Keratinocyte (primary cell): Measurements from ENCODE around the gene ADAMTS9. TPM values are rescaled to one million over a fixed set of nuclear protein-coding genes. Genes with fewer than 3 reads are reported as not detected.

Source experiments
- DNase-seq: peaks from one replicate; pipeline ENCODE4 v3.0.0-alpha.2; 2011; ENCODE audit warnings: low read depth, missing footprints, low spot score
- FAIRE-seq: peaks from 2 replicates; lab custom pipeline; 2011; peaks lifted over from hg19 to GRCh38; lab: Jason Lieb, UNC
- H2AFZ ChIP-seq: 2 replicates; pipeline ENCODE4 v1.6.0; 2012; ENCODE audit warnings: low read length, control low read depth, inconsistent platforms; ENCODE audit not compliant: control insufficient read depth
- H3K27ac ChIP-seq: 2 replicates; pipeline ENCODE4 v1.5.1; 2011; ENCODE audit warnings: low read length; ENCODE audit not compliant: control insufficient read depth, insufficient read depth
- H3K27me3 ChIP-seq: 3 replicates; pipeline ENCODE4 v1.6.0; 2011; ENCODE audit warnings: low read length; ENCODE audit not compliant: control insufficient read depth, insufficient read depth; ENCODE audit errors: extremely low read depth
- H3K36me3 ChIP-seq, 2 experiments: 2 replicates in 1 of 2; 3 replicates in 1 of 2; pipeline ENCODE4 v1.5.1; 2011; ENCODE audit warnings: low read length in 2 of 2, mild to moderate bottlenecking in 1 of 2; ENCODE audit not compliant: control insufficient read depth in 2 of 2, insufficient read depth in 2 of 2; ENCODE audit errors: extremely low read depth in 1 of 2
- H3K4me1 ChIP-seq: 3 replicates; pipeline ENCODE4 v1.5.1; 2011; ENCODE audit warnings: low read length; ENCODE audit not compliant: control insufficient read depth, insufficient read depth; ENCODE audit errors: extremely low read depth
- H3K4me2 ChIP-seq: 3 replicates; pipeline ENCODE4 v1.6.0; 2011; ENCODE audit warnings: low read depth, low read length; ENCODE audit not compliant: control insufficient read depth, insufficient read depth; ENCODE audit errors: extremely low read depth
- H3K4me3 ChIP-seq, 3 experiments: fragments of 200-600 bp in 1 of 3; sonication (generic) in 1 of 3; 2 replicates in 2 of 3; 3 replicates in 1 of 3; pipeline ENCODE4 v1.5.1; 2011 to 2016; ENCODE audit warnings: low read length in 3 of 3, mild to moderate bottlenecking in 3 of 3, control low read depth in 2 of 3, inconsistent platforms in 1 of 3, low read depth in 1 of 3, mixed read lengths in 1 of 3, mixed run types in 1 of 3, moderate library complexity in 1 of 3; ENCODE audit not compliant: control insufficient read depth in 2 of 3, insufficient read depth in 2 of 3; ENCODE audit errors: extremely low read depth in 1 of 3
- H3K79me2 ChIP-seq: 2 replicates; pipeline ENCODE4 v1.6.0; 2012; ENCODE audit warnings: low read length; ENCODE audit not compliant: control insufficient read depth, insufficient read depth
- H3K9ac ChIP-seq: 3 replicates; pipeline ENCODE4 v1.6.0; 2011; ENCODE audit warnings: low read length; ENCODE audit not compliant: control insufficient read depth, insufficient read depth; ENCODE audit errors: extremely low read depth
- H3K9me1 ChIP-seq: 3 replicates; pipeline ENCODE4 v1.6.0; 2011; ENCODE audit warnings: low read length; ENCODE audit not compliant: control insufficient read depth, insufficient read depth; ENCODE audit errors: extremely low read depth
- H3K9me3 ChIP-seq: 2 replicates; pipeline ENCODE4 v1.5.1; 2012; ENCODE audit warnings: low read depth, low read length; ENCODE audit not compliant: control insufficient read depth
- H4K20me1 ChIP-seq: 3 replicates; pipeline ENCODE4 v1.6.0; 2011; ENCODE audit warnings: low read length; ENCODE audit not compliant: control insufficient read depth, insufficient read depth; ENCODE audit errors: extremely low read depth
- EZH2 ChIP-seq: IDR thresholded peaks from one replicate; pipeline ENCODE4 v1.6.1; 2012; ENCODE audit warnings: inconsistent platforms, mild to moderate bottlenecking, low read length, moderate library complexity
- dilution Hi-C: fragments of 300-500 bp; cut with MboI; formaldehyde crosslinking; loops from one replicate; pipeline ENCODE4 v1.7.0; 2020; ENCODE audit warnings: low sequenced_read_pairs; ENCODE audit not compliant: extremely low pct_ligation_motif_present
- polyA plus RNA-seq, 5 experiments: library from polyadenylated mRNA; depleted of rRNA in 3 of 5; stranded (reverse) in 3 of 5; stranded (forward) in 1 of 5; unstranded in 1 of 5; fragments of >200 nt; gene quantifications; 1 replicate in 1 of 5; 2 replicates in 3 of 5; 3 replicates in 1 of 5; pipeline versions ENCODE4 v1.2.1 to v1.2.3, GENCODE V29; 2011 to 2012; ENCODE audit warnings: missing spikeins in 2 of 5, low read depth in 1 of 5, low replicate concordance in 1 of 5
- TF ChIP-seq, protein P1 (sequence below), 3 experiments: IDR thresholded peaks in 1 of 3; conservative IDR thresholded peaks in 1 of 3; optimal IDR thresholded peaks in 1 of 3; 2 replicates in 2 of 3; 3 replicates in 1 of 3; pipeline versions ENCODE3 to v1.5.1; 2011; ENCODE audit warnings: low read length in 3 of 3, mild to moderate bottlenecking in 3 of 3, moderate library complexity in 2 of 3, control low read depth in 1 of 3, inconsistent platforms in 1 of 3; ENCODE audit not compliant: insufficient read depth in 2 of 3; ENCODE audit errors: extremely low read depth in 1 of 3

Gene ADAMTS9
- polyA plus RNA-seq, 1 donor (not counting 4 experiments of a cell fraction or from before 2014, with no cell fraction given): 0.43 TPM

- FAIRE-seq (no peak), DNase-seq (no peak)
- H3K4me2 ChIP-seq: no peak overlapping the region
- no peak overlapping the region for H3K27ac ChIP-seq
- H3K9me3 ChIP-seq: no peaks in the 10 kb centered on the region
- no peaks in the 10 kb centered on the region for H3K4me1 ChIP-seq
- H3K4me3 ChIP-seq: no peak overlapping the region
- H3K9me1 ChIP-seq: no peaks in the 10 kb centered on the region
- H3K9ac ChIP-seq: no peak overlapping the region
- H3K36me3 ChIP-seq: no peaks in the 10 kb centered on the region
- TF ChIP-seq, protein P1, sequence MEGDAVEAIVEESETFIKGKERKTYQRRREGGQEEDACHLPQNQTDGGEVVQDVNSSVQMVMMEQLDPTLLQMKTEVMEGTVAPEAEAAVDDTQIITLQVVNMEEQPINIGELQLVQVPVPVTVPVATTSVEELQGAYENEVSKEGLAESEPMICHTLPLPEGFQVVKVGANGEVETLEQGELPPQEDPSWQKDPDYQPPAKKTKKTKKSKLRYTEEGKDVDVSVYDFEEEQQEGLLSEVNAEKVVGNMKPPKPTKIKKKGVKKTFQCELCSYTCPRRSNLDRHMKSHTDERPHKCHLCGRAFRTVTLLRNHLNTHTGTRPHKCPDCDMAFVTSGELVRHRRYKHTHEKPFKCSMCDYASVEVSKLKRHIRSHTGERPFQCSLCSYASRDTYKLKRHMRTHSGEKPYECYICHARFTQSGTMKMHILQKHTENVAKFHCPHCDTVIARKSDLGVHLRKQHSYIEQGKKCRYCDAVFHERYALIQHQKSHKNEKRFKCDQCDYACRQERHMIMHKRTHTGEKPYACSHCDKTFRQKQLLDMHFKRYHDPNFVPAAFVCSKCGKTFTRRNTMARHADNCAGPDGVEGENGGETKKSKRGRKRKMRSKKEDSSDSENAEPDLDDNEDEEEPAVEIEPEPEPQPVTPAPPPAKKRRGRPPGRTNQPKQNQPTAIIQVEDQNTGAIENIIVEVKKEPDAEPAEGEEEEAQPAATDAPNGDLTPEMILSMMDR (optimal IDR thresholded peaks at IDR 0.05 in 1 of 3, IDR thresholded peaks at IDR 0.05 in 1 of 3, conservative IDR thresholded peaks at IDR 0.05 in 1 of 3; ENCODE audit: extremely low read depth in 1 of 3, insufficient read depth in 2 of 3, low read length in 3 of 3): no peak
- TF ChIP-seq EZH2: no peak
- no peak overlapping the region for H2AFZ ChIP-seq
- dilution Hi-C loops: no loop called here
- no peaks in the 10 kb centered on the region for H4K20me1 ChIP-seq
- H3K27me3 ChIP-seq: no peaks in the 10 kb centered on the region
- H3K79me2 ChIP-seq: no peaks in the 10 kb centered on the region
Measured at GRCh38 chr3:64571982-64572381, 115.8 kb downstream of the ADAMTS9 start.

DNA sequence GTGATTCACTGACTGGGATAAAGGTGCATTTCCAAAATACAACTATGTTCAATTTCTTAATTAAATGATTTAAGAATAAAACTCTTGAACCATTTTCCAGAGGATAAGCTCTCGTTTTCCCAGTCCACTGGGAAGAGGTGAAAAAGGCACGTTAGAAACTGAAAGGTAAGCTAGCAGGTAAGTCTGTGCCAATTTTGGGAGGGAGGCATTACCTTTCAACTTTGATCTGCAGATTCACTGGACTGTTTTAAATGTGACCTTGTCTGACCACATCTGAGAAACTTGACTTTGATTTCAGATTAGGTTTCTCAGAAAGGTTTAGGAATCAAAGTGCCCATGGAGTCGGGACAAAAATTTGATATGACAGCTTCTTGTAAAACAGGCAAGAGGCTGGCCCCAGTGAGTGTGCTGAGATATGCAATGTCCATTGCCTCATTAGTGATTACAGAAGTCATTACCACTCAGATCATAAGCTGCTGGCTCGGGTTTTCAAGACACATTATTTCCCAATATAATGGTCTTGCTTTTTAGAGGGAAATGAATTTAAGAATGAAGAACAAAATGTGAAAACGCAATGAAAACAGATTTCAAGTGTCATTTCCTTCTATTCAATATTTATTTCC, 118.8 kb downstream of the ADAMTS9 start:
- no peaks in the 10 kb centered on the region for H3K27me3 ChIP-seq
- H2AFZ ChIP-seq: no peak overlapping the region
- dilution Hi-C loops: no loop called here
- H3K79me2 ChIP-seq: no peaks in the 10 kb centered on the region
- H3K4me2 ChIP-seq: no peak overlapping the region
- no peak overlapping the region for H3K27ac ChIP-seq
- TF ChIP-seq EZH2: no peak
- TF ChIP-seq, protein P1 (optimal IDR thresholded peaks at IDR 0.05 in 1 of 3, IDR thresholded peaks at IDR 0.05 in 1 of 3, conservative IDR thresholded peaks at IDR 0.05 in 1 of 3; ENCODE audit: extremely low read depth in 1 of 3, insufficient read depth in 2 of 3, low read length in 3 of 3): no peak
- H4K20me1 ChIP-seq: no peaks in the 10 kb centered on the region
- no peaks in the 10 kb centered on the region for H3K36me3 ChIP-seq
- no peaks in the 10 kb centered on the region for H3K4me1 ChIP-seq
- no peak overlapping the region for H3K4me3 ChIP-seq
- FAIRE-seq: no peak
- DNase-seq: no peak
- no peak overlapping the region for H3K9ac ChIP-seq
- no peaks in the 10 kb centered on the region for H3K9me1 ChIP-seq
- H3K9me3 ChIP-seq: no peaks in the 10 kb centered on the region
